ENCODE data around the gene DPAGT1. TPM values are rescaled to one million over a fixed set of nuclear protein-coding genes. Genes with fewer than 3 reads are reported as not detected.

The DPAGT1 gene
- total and polyA plus RNA-seq, 2 of the 8 experiments (the other 6 are each of a cell fraction or from before 2014, with no cell fraction given), result 59.8 to 236 TPM

DNA sequence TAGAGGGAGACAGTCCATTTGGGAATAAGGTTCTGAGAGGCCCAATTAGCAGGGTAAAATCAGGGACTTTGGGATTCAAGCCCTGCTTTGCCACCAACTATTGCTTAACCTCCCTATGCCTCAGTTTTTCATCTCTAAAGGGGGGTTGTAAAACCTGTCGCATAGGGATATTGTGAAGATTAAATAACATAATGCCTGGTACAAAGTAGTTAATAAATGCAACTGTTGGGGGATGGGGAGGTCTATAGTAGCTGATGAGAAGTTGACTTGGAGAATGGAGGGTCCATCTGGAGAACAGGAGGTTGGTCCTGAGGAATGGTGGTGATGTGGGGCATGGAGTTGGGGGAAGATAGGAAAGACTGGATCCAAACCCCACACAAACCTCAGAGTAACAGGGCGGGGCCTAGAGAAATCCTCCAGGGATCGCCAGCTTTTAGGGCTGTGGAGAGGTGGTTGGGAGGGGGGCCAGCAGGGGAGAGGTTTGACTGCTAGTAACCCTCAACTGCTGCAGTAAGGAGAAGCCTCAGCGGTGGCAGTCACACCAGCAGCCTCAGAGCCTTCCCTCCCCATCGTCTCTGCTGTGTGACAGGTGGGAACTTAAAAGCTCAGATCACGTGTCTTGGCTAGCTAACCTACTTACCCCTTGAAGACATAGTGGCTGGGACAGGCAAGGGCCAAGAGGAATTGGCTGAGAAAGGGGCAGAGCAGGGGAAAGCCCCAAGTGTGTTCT, 46.1 kb upstream of the DPAGT1 start (continued):
- TF ChIP-seq, protein P1, sequence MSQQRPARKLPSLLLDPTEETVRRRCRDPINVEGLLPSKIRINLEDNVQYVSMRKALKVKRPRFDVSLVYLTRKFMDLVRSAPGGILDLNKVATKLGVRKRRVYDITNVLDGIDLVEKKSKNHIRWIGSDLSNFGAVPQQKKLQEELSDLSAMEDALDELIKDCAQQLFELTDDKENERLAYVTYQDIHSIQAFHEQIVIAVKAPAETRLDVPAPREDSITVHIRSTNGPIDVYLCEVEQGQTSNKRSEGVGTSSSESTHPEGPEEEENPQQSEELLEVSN (IDR thresholded peaks at IDR 0.05), result peak; percentile 84
- no peak for TF ChIP-seq BRCA1 (IDR thresholded peaks at IDR 0.05; ENCODE audit: low read depth, low read length)
- 0 out of 4 replicates have a peak, but pooled peaks of 1 of the 2 experiments have one; percentile 35 for TF ChIP-seq SIN3A (conservative IDR thresholded peaks at IDR 0.05 in 1 of 2, IDR thresholded peaks at IDR 0.05 in 1 of 2; ENCODE audit: low read depth in 1 of 2, low read length in 2 of 2)
